ENCODE measurements around the gene ATG9B.

Gene ATG9B

GRCh38 chr7:151025924-151026671 lies 1.8 kb upstream of the ATG9B start:
- H3K9ac ChIP-seq (ENCODE audit: low read depth, low read length, poor library complexity, severe bottlenecking), result no peak overlapping the region

GRCh38 chr7:151023232-151023631 lies 1.1 kb downstream of the ATG9B start:
- H3K4me2 ChIP-seq (ENCODE audit: low read depth, low read length, poor library complexity, severe bottlenecking), result no peak overlapping the region
- H3K9me3 ChIP-seq (ENCODE audit: insufficient read depth, low read depth, low read length), result no peaks in the 10 kb centered on the region
- no peaks in the 10 kb centered on the region for H3F3A ChIP-seq (ENCODE audit: low read depth)
- peaks cover 3% of the 10 kb centered on the region for H3K4me1 ChIP-seq (ENCODE audit: insufficient read depth, low read length, poor library complexity, severe bottlenecking)
- H3K4me3 ChIP-seq (ENCODE audit: low read length, poor library complexity, severe bottlenecking), result no peak overlapping the region
- TF ChIP-seq EZH2phosphoT487 (IDR thresholded peaks at IDR 0.05; ENCODE audit: borderline replicate concordance) (no peak), CTCF (conservative IDR thresholded peaks at IDR 0.05; ENCODE audit: low read length) (no peak)
- H3K9ac ChIP-seq (ENCODE audit: low read depth, low read length, poor library complexity, severe bottlenecking), result no peak overlapping the region
- no peaks in the 10 kb centered on the region for H4K20me1 ChIP-seq (ENCODE audit: insufficient read depth, low read length, poor library complexity, severe bottlenecking)
- H3K79me2 ChIP-seq (ENCODE audit: insufficient read depth, low read length), result no peaks in the 10 kb centered on the region
- H3K36me3 ChIP-seq (ENCODE audit: insufficient read depth, low read length), result no peaks in the 10 kb centered on the region
- H2AFZ ChIP-seq (ENCODE audit: low read length), result no peak overlapping the region
- no peaks in the 10 kb centered on the region for H3K9me2 ChIP-seq (replicated peaks; ENCODE audit: low read depth, low read length)
- H3K27me3 ChIP-seq (ENCODE audit: insufficient read depth, low read length, poor library complexity, severe bottlenecking), result no peaks in the 10 kb centered on the region

More at GRCh38 chr7:151025924-151026671, 1.8 kb upstream of the ATG9B start:
- no peak overlapping the region for H3K4me3 ChIP-seq (ENCODE audit: low read length, poor library complexity, severe bottlenecking)
- H4K20me1 ChIP-seq (ENCODE audit: insufficient read depth, low read length, poor library complexity, severe bottlenecking), result no peaks in the 10 kb centered on the region
- no peaks in the 10 kb centered on the region for H3K9me3 ChIP-seq (ENCODE audit: insufficient read depth, low read depth, low read length)
- no peak overlapping the region for H2AFZ ChIP-seq (ENCODE audit: low read length)
- no peaks in the 10 kb centered on the region for H3K27me3 ChIP-seq (ENCODE audit: insufficient read depth, low read length, poor library complexity, severe bottlenecking)
- H3K4me1 ChIP-seq (ENCODE audit: insufficient read depth, low read length, poor library complexity, severe bottlenecking), result peaks cover 9% of the 10 kb centered on the region
- no peak for TF ChIP-seq EZH2phosphoT487 (IDR thresholded peaks at IDR 0.05; ENCODE audit: borderline replicate concordance)
- TF ChIP-seq CTCF (conservative IDR thresholded peaks at IDR 0.05; ENCODE audit: low read length), result no peak
- H3K9me2 ChIP-seq (replicated peaks; ENCODE audit: low read depth, low read length), result no peaks in the 10 kb centered on the region
- no peaks in the 10 kb centered on the region for H3F3A ChIP-seq (ENCODE audit: low read depth)
- H3K4me2 ChIP-seq (ENCODE audit: low read depth, low read length, poor library complexity, severe bottlenecking), result no peak overlapping the region
- peaks cover 6% of the 10 kb centered on the region; the same call in 1 of the 2 replicates for H3K79me2 ChIP-seq (ENCODE audit: insufficient read depth, low read length)
- H3K36me3 ChIP-seq (ENCODE audit: insufficient read depth, low read length), result no peaks in the 10 kb centered on the region

GRCh38 chr7:151020231-151020630 lies 4.1 kb downstream of the ATG9B start:
- no peaks in the 10 kb centered on the region for H3K9me2 ChIP-seq (replicated peaks; ENCODE audit: low read depth, low read length)
- TF ChIP-seq EZH2phosphoT487 (IDR thresholded peaks at IDR 0.05; ENCODE audit: borderline replicate concordance), result no peak
- TF ChIP-seq CTCF (conservative IDR thresholded peaks at IDR 0.05; ENCODE audit: low read length), result no peak
- no peaks in the 10 kb centered on the region for H3K36me3 ChIP-seq (ENCODE audit: insufficient read depth, low read length)
- peaks cover 15% of the 10 kb centered on the region for H3K4me1 ChIP-seq (ENCODE audit: insufficient read depth, low read length, poor library complexity, severe bottlenecking)
- no peaks in the 10 kb centered on the region for H3F3A ChIP-seq (ENCODE audit: low read depth)
- no peak overlapping the region for H3K9ac ChIP-seq (ENCODE audit: low read depth, low read length, poor library complexity, severe bottlenecking)
- H2AFZ ChIP-seq (ENCODE audit: low read length), result no peak overlapping the region
- no peak overlapping the region for H3K4me2 ChIP-seq (ENCODE audit: low read depth, low read length, poor library complexity, severe bottlenecking)
- no peak overlapping the region for H3K4me3 ChIP-seq (ENCODE audit: low read length, poor library complexity, severe bottlenecking)
- no peaks in the 10 kb centered on the region for H3K9me3 ChIP-seq (ENCODE audit: insufficient read depth, low read depth, low read length)
- no peaks in the 10 kb centered on the region for H3K27me3 ChIP-seq (ENCODE audit: insufficient read depth, low read length, poor library complexity, severe bottlenecking)
- no peaks in the 10 kb centered on the region for H4K20me1 ChIP-seq (ENCODE audit: insufficient read depth, low read length, poor library complexity, severe bottlenecking)
- H3K79me2 ChIP-seq (ENCODE audit: insufficient read depth, low read length), result no peaks in the 10 kb centered on the region
